GM21423 (cell line): ENCODE results near the gene ENTPD2.

Source experiments
- ATAC-seq: cut with Tn5 transposase; IDR thresholded peaks from one replicate; pipeline ENCODE4 v1.9.1; 2021; ENCODE audit warnings: mild to moderate bottlenecking, moderate library complexity; ENCODE audit not compliant: unreplicated experiment

ENTPD2 gene

GRCh38 chr9:137018761-137019559 is 34.9 kb downstream of the ENTPD2 start:
- ATAC-seq, result no peak

- ATAC-seq, result no peak
Measured at GRCh38 chr9:137017791-137018497, 35.9 kb downstream of the ENTPD2 start.

GRCh38 chr9:137017071-137017470 is 36.8 kb downstream of the ENTPD2 start:
- no peak for ATAC-seq

GRCh38 chr9:137016436-137016835 is 37.4 kb downstream of the ENTPD2 start:
- no peak for ATAC-seq

GRCh38 chr9:137015976-137016375 is 37.9 kb downstream of the ENTPD2 start:
- no peak for ATAC-seq

GRCh38 chr9:137015540-137015930 is 38.3 kb downstream of the ENTPD2 start:
- ATAC-seq, result no peak

GRCh38 chr9:137014776-137015539 is 38.9 kb downstream of the ENTPD2 start:
- no peak for ATAC-seq

- no peak for ATAC-seq
Measured at GRCh38 chr9:137014166-137014565, 39.7 kb downstream of the ENTPD2 start.

GRCh38 chr9:137013571-137013940 is 40.3 kb downstream of the ENTPD2 start:
- no peak for ATAC-seq

GRCh38 chr9:137012694-137013570 is 40.9 kb downstream of the ENTPD2 start:
- no peak for ATAC-seq

GRCh38 chr9:137011907-137012675 is 41.8 kb downstream of the ENTPD2 start:
- ATAC-seq, result no peak

- ATAC-seq, result no peak
Measured at GRCh38 chr9:137011156-137011555, 42.7 kb downstream of the ENTPD2 start.

GRCh38 chr9:137009938-137010732 is 43.7 kb downstream of the ENTPD2 start:
- no peak for ATAC-seq

GRCh38 chr9:137009217-137009616 is 44.6 kb downstream of the ENTPD2 start:
- no peak for ATAC-seq

GRCh38 chr9:137008312-137008711 is 45.5 kb downstream of the ENTPD2 start:
- ATAC-seq, result no peak

GRCh38 chr9:137007816-137008270 is 46.0 kb downstream of the ENTPD2 start:
- no peak for ATAC-seq

GRCh38 chr9:137007108-137007815 is 46.6 kb downstream of the ENTPD2 start:
- ATAC-seq, result no peak
